DMS153 treated with DMSO at 0.1 percent for 48 hours (cell line): ENCODE data around the gene BAG2.
A peak's percentile ranks its signal among the peaks of the same experiment; 100 is the strongest.

Experiments
- DNase-seq: peaks from one replicate; lab custom pipeline; 2025; ENCODE audit not compliant: unreplicated experiment; lab: John Stamatoyannopoulos, UW

The BAG2 gene

GRCh38 chr6:57173886-57174510 is 1.9 kb downstream of the BAG2 start:
- no peak for DNase-seq

- DNase-seq = no peak
Observed at GRCh38 chr6:57174511-57174907, 2.4 kb downstream of the BAG2 start.

- DNase-seq = no peak
Observed at GRCh38 chr6:57177545-57178265, 5.6 kb downstream of the BAG2 start.

- no peak for DNase-seq
Observed at GRCh38 chr6:57180596-57180995, 8.5 kb downstream of the BAG2 start.

GRCh38 chr6:57182017-57182432 is 9.9 kb downstream of the BAG2 start:
- no peak for DNase-seq

- DNase-seq = no peak
Observed at GRCh38 chr6:57183336-57183735, 11.2 kb downstream of the BAG2 start.

GRCh38 chr6:57190140-57190539 is 18.0 kb downstream of the BAG2 start:
- peak; percentile 3 for DNase-seq

GRCh38 chr6:57193177-57193576 is 21.1 kb downstream of the BAG2 start:
- no peak for DNase-seq

- no peak for DNase-seq
Observed at GRCh38 chr6:57195457-57195856, 23.3 kb downstream of the BAG2 start.

- DNase-seq = no peak
Observed at GRCh38 chr6:57198926-57199636, 27.0 kb downstream of the BAG2 start.

GRCh38 chr6:57201718-57202117 is 29.6 kb downstream of the BAG2 start:
- no peak for DNase-seq

GRCh38 chr6:57205550-57206328 is 33.6 kb downstream of the BAG2 start:
- DNase-seq = no peak

GRCh38 chr6:57207141-57207540 is 35.0 kb downstream of the BAG2 start:
- no peak for DNase-seq

GRCh38 chr6:57207872-57208271 is 35.7 kb downstream of the BAG2 start:
- no peak for DNase-seq

- DNase-seq = no peak
Observed at GRCh38 chr6:57209030-57209429, 36.9 kb downstream of the BAG2 start.

- DNase-seq = no peak
Observed at GRCh38 chr6:57210060-57210459, 37.9 kb downstream of the BAG2 start.

GRCh38 chr6:57215260-57215659 is 43.1 kb downstream of the BAG2 start:
- no peak for DNase-seq

- no peak for DNase-seq
Observed at GRCh38 chr6:57216235-57217101, 44.3 kb downstream of the BAG2 start.

- no peak for DNase-seq
Observed at GRCh38 chr6:57217270-57217669, 45.1 kb downstream of the BAG2 start.

- no peak for DNase-seq
Observed at GRCh38 chr6:57220083-57220703, 48.1 kb downstream of the BAG2 start.
